ENCODE results near the gene OPTC.
A peak's percentile ranks its signal among the peaks of the same experiment; 100 is the strongest.

OPTC gene

GRCh38 chr1:203555511-203556046 lies 61.6 kb downstream of the OPTC start:
- H3K4me3 ChIP-seq (ENCODE audit: low read length): no peak overlapping the region
- DNase-seq (ENCODE audit: low read depth): no peak
- no peak for TF ChIP-seq CTCF (IDR thresholded peaks at IDR 0.05; ENCODE audit: insufficient read depth, low read depth, low read length, missing control alignments)

- DNase-seq (ENCODE audit: low read depth): no peak
- no peak for TF ChIP-seq CTCF (IDR thresholded peaks at IDR 0.05; ENCODE audit: insufficient read depth, low read depth, low read length, missing control alignments)
- no peak overlapping the region for H3K4me3 ChIP-seq (ENCODE audit: low read length)
These were observed 62.3 kb downstream of the OPTC start for GRCh38 chr1:203556047-203556851.

GRCh38 chr1:203557390-203557789 lies 63.4 kb downstream of the OPTC start:
- no peak for TF ChIP-seq CTCF (IDR thresholded peaks at IDR 0.05; ENCODE audit: insufficient read depth, low read depth, low read length, missing control alignments)
- DNase-seq (ENCODE audit: low read depth): peak; percentile 53
- H3K4me3 ChIP-seq (ENCODE audit: low read length): no peak overlapping the region

GRCh38 chr1:203558064-203558760 lies 64.3 kb downstream of the OPTC start:
- H3K4me3 ChIP-seq (ENCODE audit: low read length): no peak overlapping the region
- no peak for TF ChIP-seq CTCF (IDR thresholded peaks at IDR 0.05; ENCODE audit: insufficient read depth, low read depth, low read length, missing control alignments)
- DNase-seq (ENCODE audit: low read depth): peak; percentile 99

Measured in epithelial cell of esophagus (primary cell).